Activated CD4-positive, alpha-beta memory T cell treated with anti-CD3 and anti-CD28 coated beads, Interleukin-2, amount 10 ng/mL, durations not matched to agents 7 days and 5 days (primary cell): ENCODE results near the gene ACSL6. TPM values are rescaled to one million over a fixed set of nuclear protein-coding genes. Genes with fewer than 3 reads are reported as not detected.
A peak's percentile ranks its signal among the peaks of the same experiment; 100 is the strongest.

Experiments
- CTCF ChIA-PET: fragments of 350-600 bp; sonication (Branson Sonifier 250); formaldehyde crosslinking; loops from one replicate; lab custom pipeline; 2021; ENCODE audit warnings: antibody characterized with exemption, inconsistent platforms; lab: Charles Lee
- POLR2A ChIA-PET: fragments of 350-600 bp; sonication (Branson Sonifier 250); formaldehyde crosslinking; loops from one replicate; lab custom pipeline; 2021; ENCODE audit warnings: antibody characterized with exemption; lab: Charles Lee
- DNase-seq: peaks from one replicate; pipeline ENCODE4 v3.0.0-alpha.2; 2020
- H3K27ac Mint-ChIP-seq: one replicate; pipeline ENCODE4 v1.8.0; 2021; ENCODE audit warnings: mild to moderate bottlenecking, mixed read lengths
- H3K27me3 Mint-ChIP-seq: one replicate; pipeline ENCODE4 v1.8.0; 2021; ENCODE audit warnings: mixed read lengths
- H3K36me3 Mint-ChIP-seq: one replicate; pipeline ENCODE4 v1.8.0; 2021; ENCODE audit warnings: low read depth, mixed read lengths
- H3K4me1 Mint-ChIP-seq: one replicate; pipeline ENCODE4 v1.8.0; 2021; ENCODE audit warnings: mixed read lengths
- H3K4me3 Mint-ChIP-seq: one replicate; pipeline ENCODE4 v1.8.0; 2021; ENCODE audit warnings: mild to moderate bottlenecking, mixed read lengths
- H3K9me3 Mint-ChIP-seq: one replicate; pipeline ENCODE4 v1.8.0; 2021; ENCODE audit warnings: mixed read lengths
- total RNA-seq, 2 experiments: library from RNA; stranded (reverse); gene quantifications; one replicate each; pipeline ENCODE4 v1.2.3, GENCODE V29; 2021

ACSL6 gene
- total RNA-seq, 2 experiments from 2014 or later = 10.6 to 11.5 TPM

GRCh38 chr5:131953969-131954368 is 57.5 kb downstream of the ACSL6 start:
- H3K27me3 Mint-ChIP-seq = peaks cover 2% of the 10 kb centered on the region
- ChIA-PET POLR2A (no interaction called here), CTCF (interaction anchor here (1.2 kb wide), 1 partner anchor 157 kb away, joined by 3 read pairs; the partner anchor contains the start of gene FNIP1)
- peaks cover 7% of the 10 kb centered on the region for H3K36me3 Mint-ChIP-seq
- H3K4me1 Mint-ChIP-seq = peaks cover 9% of the 10 kb centered on the region
- no peaks in the 10 kb centered on the region for H3K9me3 Mint-ChIP-seq
- no peak overlapping the region for H3K27ac Mint-ChIP-seq
- H3K4me3 Mint-ChIP-seq = no peak overlapping the region
- no peak for DNase-seq

DNA sequence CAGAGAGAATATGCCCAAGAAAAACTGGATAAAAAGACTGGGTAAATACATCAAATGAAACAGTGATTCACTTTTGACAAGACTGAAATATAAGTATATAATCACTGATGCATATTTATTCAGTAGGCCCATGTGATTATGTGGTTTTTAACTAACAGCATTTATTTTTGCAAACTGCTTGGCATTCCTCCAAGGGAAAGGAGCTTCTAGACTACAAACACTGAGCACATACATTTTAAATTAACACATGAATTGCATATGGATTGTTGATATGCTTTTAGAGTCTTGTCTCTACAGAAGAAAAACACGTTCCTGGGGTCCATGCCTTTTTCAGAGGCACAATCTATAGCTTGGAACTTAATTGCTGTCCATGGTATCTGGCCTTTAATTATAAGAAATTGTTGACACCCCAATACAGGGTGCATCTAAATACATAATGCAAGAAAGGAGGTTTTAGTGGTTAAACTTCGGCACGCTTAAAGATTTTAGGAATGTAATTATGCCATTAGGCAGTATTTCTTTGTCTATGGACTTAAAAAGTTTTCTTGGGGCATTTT is 59.1 kb downstream of the ACSL6 start:
- POLR2A ChIA-PET = no interaction called here
- CTCF ChIA-PET = no interaction called here
- Mint-ChIP-seq H3K9me3 (no peaks in the 10 kb centered on the region), H3K27ac (no peak overlapping the region), H3K27me3 (peaks cover 2% of the 10 kb centered on the region), H3K36me3 (peaks cover 4% of the 10 kb centered on the region), H3K4me3 (no peak overlapping the region), H3K4me1 (peaks cover 9% of the 10 kb centered on the region)
- no peak for DNase-seq

- Mint-ChIP-seq H3K36me3 (peaks cover 4% of the 10 kb centered on the region), H3K4me3 (no peak overlapping the region), H3K27ac (no peak overlapping the region), H3K27me3 (peaks cover 2% of the 10 kb centered on the region), H3K9me3 (no peaks in the 10 kb centered on the region), H3K4me1 (peaks cover 9% of the 10 kb centered on the region)
- POLR2A ChIA-PET = no interaction called here
- no peak for DNase-seq
- CTCF ChIA-PET = no interaction called here
Observed at GRCh38 chr5:131950706-131951105, 60.8 kb downstream of the ACSL6 start.

DNA sequence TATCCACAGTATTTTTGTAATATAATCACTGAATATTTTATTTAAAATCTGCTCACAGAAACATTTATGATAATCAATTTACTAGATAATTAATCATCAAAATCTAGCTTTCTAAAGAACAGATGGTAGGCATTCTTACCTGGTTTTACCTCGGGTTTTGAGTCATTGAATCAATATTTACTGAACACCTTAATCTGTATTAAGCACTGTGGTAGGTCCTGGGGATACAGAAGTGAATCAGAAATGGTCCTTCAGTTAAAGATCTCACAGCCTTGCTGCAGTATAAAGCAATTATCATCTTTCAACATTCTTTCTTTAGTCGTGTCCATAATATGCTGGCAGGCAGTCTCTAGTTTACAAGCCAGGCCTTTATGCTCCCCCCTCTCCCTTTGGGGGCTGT is 64.0 kb downstream of the ACSL6 start:
- Mint-ChIP-seq H3K27me3 (peaks cover 2% of the 10 kb centered on the region), H3K4me3 (no peak overlapping the region), H3K27ac (no peak overlapping the region), H3K9me3 (no peaks in the 10 kb centered on the region), H3K36me3 (no peaks in the 10 kb centered on the region), H3K4me1 (no peaks in the 10 kb centered on the region)
- ChIA-PET POLR2A (no interaction called here), CTCF (no interaction called here)
- DNase-seq = no peak

GRCh38 chr5:131945551-131946168 is 65.8 kb downstream of the ACSL6 start, which contains the start of gene MEIKIN:
MEIKIN (minus strand) TSS chr5:131945663; CDS start chr5:131945505, 158 bp downstream.
- H3K27ac Mint-ChIP-seq = peak within 1 kb of the TSS; percentile 12
- no peaks in the 10 kb centered on the region for H3K36me3 Mint-ChIP-seq
- DNase-seq = no peak
- H3K4me1 Mint-ChIP-seq = no peaks in the 10 kb centered on the region
- H3K9me3 Mint-ChIP-seq = no peaks in the 10 kb centered on the region
- H3K27me3 Mint-ChIP-seq = peaks cover 4% of the 10 kb centered on the region
- CTCF ChIA-PET = no interaction called here
- H3K4me3 Mint-ChIP-seq = no peak within 1 kb of the TSS
- POLR2A ChIA-PET = no interaction called here

DNA sequence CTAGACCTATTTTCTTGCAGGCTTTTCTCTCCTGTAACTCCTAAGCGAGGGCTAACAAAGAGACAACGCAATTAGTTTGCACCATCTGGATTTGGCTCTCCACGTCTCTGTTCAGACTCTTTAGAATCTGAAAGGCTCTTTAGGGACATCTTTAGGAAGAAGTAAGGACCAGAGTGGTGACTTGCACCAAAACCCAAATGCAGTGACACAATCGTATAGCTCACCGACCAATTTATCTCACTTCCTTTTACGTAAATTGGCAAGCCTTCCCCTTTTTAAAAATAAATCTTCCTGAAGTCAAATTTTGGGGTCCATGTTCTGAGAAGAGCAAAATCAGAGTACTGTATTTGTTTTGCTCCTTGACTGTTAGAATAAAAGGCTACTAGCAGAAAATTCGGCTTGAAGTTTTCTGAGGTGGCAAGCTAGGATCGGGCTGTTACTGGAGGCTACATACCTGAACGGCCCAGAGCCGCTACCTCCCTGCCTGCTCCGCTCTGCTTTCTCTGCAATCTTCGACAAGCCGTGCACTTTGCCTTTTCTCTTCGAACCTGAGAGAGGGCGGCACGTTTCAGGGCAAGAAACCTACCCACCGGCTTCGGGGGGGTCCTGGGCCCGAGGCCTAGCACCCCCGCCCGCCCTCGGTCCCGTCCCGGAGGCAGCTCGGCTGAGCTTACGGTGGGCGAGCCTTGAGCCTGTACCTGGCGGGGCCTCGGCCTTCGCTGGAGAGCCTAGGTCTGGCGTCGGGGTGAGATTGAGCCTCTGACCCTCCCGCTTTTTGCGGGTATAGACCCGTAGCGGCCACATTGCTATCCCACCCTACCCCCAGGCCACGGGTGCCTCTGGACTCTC is 66.5 kb downstream of the ACSL6 start:
- Mint-ChIP-seq H3K9me3 (no peaks in the 10 kb centered on the region), H3K27ac (peak overlapping the region; percentile 12), H3K27me3 (peaks cover 2% of the 10 kb centered on the region), H3K4me3 (no peak overlapping the region), H3K36me3 (no peaks in the 10 kb centered on the region), H3K4me1 (no peaks in the 10 kb centered on the region)
- CTCF ChIA-PET = no interaction called here
- POLR2A ChIA-PET = no interaction called here
- DNase-seq = no peak

GRCh38 chr5:131943916-131944315 is 67.5 kb downstream of the ACSL6 start:
- H3K27me3 Mint-ChIP-seq = peaks cover 2% of the 10 kb centered on the region
- H3K9me3 Mint-ChIP-seq = no peaks in the 10 kb centered on the region
- CTCF ChIA-PET = no interaction called here
- no peaks in the 10 kb centered on the region for H3K4me1 Mint-ChIP-seq
- POLR2A ChIA-PET = interaction anchor here (1.0 kb wide), 1 partner anchor 147 kb away, joined by 3 read pairs; the partner anchor contains the start of gene FNIP1
- no peak overlapping the region for H3K27ac Mint-ChIP-seq
- H3K4me3 Mint-ChIP-seq = no peak overlapping the region
- no peak for DNase-seq
- H3K36me3 Mint-ChIP-seq = no peaks in the 10 kb centered on the region

GRCh38 chr5:131942016-131942415 is 69.4 kb downstream of the ACSL6 start:
- ChIA-PET CTCF (no interaction called here), POLR2A (no interaction called here)
- Mint-ChIP-seq H3K9me3 (no peaks in the 10 kb centered on the region), H3K4me3 (no peak overlapping the region), H3K27ac (no peak overlapping the region), H3K27me3 (peaks cover 2% of the 10 kb centered on the region), H3K36me3 (no peaks in the 10 kb centered on the region), H3K4me1 (no peaks in the 10 kb centered on the region)
- DNase-seq = no peak

DNA sequence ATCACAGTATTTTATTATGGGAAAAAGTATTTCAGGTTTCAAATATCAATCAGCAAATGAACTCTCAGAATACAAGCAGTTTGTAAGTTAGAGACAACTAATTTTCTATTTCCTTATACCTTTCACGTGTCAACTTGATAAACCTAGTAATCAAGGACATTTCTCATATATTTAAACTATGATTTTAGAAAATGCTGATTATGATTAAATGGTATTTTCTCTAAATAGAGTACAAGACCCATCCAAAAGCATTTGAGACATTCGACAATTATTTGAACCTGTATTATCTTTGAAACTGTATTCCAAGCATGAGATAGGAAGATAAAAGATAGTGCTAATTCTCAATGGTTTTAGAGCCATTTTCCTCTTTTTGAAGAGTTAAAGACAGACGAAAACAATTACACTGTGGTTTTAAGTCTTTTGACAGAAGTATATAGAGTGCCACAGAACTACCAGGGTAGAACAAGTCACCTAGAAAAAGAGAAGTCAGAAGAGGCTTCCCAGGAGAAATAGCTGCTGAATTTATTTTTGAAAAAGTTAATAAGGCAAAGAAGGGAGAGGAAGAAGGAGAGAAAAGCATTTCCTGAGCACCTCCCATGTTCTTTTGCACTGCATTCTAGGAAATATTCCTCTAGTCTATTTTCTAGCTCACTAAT is 71.6 kb downstream of the ACSL6 start:
- Mint-ChIP-seq H3K9me3 (no peaks in the 10 kb centered on the region), H3K36me3 (no peaks in the 10 kb centered on the region), H3K4me1 (no peaks in the 10 kb centered on the region), H3K4me3 (no peak overlapping the region), H3K27me3 (peaks cover 2% of the 10 kb centered on the region), H3K27ac (no peak overlapping the region)
- POLR2A ChIA-PET = no interaction called here
- no peak for DNase-seq
- CTCF ChIA-PET = no interaction called here

- CTCF ChIA-PET = no interaction called here
- H3K27me3 Mint-ChIP-seq = peaks cover 20% of the 10 kb centered on the region
Observed at GRCh38 chr5:131932235-131932634, 79.2 kb downstream of the ACSL6 start.

GRCh38 chr5:131928957-131929356 is 82.5 kb downstream of the ACSL6 start:
- Mint-ChIP-seq H3K36me3 (peaks cover 12% of the 10 kb centered on the region), H3K27me3 (peaks cover 22% of the 10 kb centered on the region), H3K27ac (no peak overlapping the region), H3K4me1 (no peaks in the 10 kb centered on the region), H3K4me3 (no peak overlapping the region), H3K9me3 (peaks cover 37% of the 10 kb centered on the region)
- ChIA-PET POLR2A (no interaction called here), CTCF (no interaction called here)
- no peak for DNase-seq

More at GRCh38 chr5:131932235-131932634, 79.2 kb downstream of the ACSL6 start:
- Mint-ChIP-seq H3K36me3 (peaks cover 12% of the 10 kb centered on the region), H3K4me1 (no peaks in the 10 kb centered on the region), H3K27ac (no peak overlapping the region), H3K9me3 (peaks cover 25% of the 10 kb centered on the region), H3K4me3 (no peak overlapping the region)
- DNase-seq = no peak
- POLR2A ChIA-PET = no interaction called here

DNA sequence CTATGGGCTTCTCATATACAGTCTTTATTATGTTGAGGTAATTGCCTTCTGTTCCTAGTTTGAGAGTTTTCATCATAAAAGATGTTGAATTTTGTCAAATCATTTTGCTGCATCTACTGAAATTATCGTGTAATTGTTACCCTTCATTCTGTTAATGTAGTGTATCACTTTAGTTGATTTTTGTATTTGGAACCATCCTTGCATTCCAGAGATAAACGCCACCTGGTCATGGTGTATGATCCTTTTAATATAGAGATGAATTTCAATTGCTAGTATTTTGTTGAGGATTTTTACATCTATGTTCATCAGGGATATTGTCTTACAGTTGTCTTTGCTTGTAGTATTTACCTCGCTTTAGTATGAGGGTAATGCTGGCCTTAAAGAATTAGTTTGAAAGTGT is 85.3 kb downstream of the ACSL6 start:
- Mint-ChIP-seq H3K27me3 (peaks cover 17% of the 10 kb centered on the region), H3K27ac (no peak overlapping the region), H3K4me1 (no peaks in the 10 kb centered on the region), H3K4me3 (no peak overlapping the region), H3K9me3 (peaks cover 37% of the 10 kb centered on the region), H3K36me3 (peaks cover 10% of the 10 kb centered on the region)
- ChIA-PET POLR2A (no interaction called here), CTCF (no interaction called here)
- DNase-seq = no peak

DNA sequence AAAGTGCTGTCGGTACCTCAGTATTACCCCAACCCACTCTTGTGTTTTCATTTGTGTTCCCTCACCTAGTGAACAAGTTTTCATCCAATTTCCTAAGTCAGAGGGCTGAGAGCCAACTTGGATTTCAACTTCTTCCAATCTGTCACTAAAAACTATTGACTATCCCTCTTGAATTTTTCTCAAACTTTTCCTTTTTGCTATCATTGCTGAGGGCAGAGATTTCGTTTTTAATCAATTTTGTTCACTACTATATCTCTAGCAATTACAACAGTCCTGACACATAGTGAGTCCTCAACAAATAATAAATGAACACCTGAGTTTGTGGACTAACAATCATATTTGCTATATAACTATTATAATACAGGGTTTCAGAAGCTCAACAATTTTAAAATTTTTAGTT is 95.0 kb downstream of the ACSL6 start:
- no peak overlapping the region for H3K4me3 Mint-ChIP-seq
- H3K4me1 Mint-ChIP-seq = no peaks in the 10 kb centered on the region
- peaks cover 6% of the 10 kb centered on the region for H3K36me3 Mint-ChIP-seq
- no peak for DNase-seq
- no peaks in the 10 kb centered on the region for H3K9me3 Mint-ChIP-seq
- no peak overlapping the region for H3K27ac Mint-ChIP-seq
- POLR2A ChIA-PET = no interaction called here
- CTCF ChIA-PET = no interaction called here
- peaks cover 3% of the 10 kb centered on the region for H3K27me3 Mint-ChIP-seq
